Right renal pelvis (tissue), 4 donors: ENCODE results near the gene EIF3D. TPM values are rescaled to one million over a fixed set of nuclear protein-coding genes. Genes with fewer than 3 reads are reported as not detected.

Experiments used
- DNase-seq, 4 donors: peaks; one replicate each; pipeline ENCODE4 v3.0.0-alpha.2; 2013; ENCODE audit warnings: low read depth in 4 of 4, low spot score in 3 of 4, missing footprints in 1 of 4
- polyA plus RNA-seq, 4 donors: library from polyadenylated mRNA; unstranded; fragments of 120-200 nt; gene quantifications; one replicate each; pipeline ENCODE4 v1.2.1, GENCODE V29; 2013; ENCODE audit not compliant: insufficient read length in 4 of 4

Gene EIF3D
- 100 to 1,000 TPM; 262 to 280 (median 268) TPM for polyA plus RNA-seq

- DNase-seq: peak; percentile 96 to 98 (median 97)
Measured at GRCh38 chr22:36528795-36529751, at the start of gene EIF3D. Gene EIF3D, minus strand, starts transcription at chr22:36529166. Its CDS starts 3,045 bp downstream, at chr22:36526121.

DNA sequence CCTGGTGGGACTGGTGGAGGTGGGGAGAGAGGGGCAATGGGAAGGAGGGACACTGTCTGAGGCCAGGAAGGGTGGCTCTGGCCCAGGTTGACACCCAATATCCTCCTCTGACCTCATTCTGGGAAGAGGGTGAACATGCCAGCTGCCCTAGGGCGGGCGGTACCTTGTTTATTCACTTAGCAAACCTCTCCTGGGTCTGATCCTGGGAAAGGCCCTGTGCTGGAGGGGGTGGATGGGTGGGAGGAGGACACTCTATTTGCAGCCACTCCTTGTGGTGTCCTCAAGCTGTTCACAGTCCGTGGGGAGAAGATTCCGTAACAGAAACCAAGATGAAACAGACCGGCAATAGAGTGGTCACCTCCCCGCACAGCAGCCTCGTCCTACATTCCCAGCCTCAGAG lies 49.7 kb upstream of the EIF3D start:
- DNase-seq: no peak

DNA sequence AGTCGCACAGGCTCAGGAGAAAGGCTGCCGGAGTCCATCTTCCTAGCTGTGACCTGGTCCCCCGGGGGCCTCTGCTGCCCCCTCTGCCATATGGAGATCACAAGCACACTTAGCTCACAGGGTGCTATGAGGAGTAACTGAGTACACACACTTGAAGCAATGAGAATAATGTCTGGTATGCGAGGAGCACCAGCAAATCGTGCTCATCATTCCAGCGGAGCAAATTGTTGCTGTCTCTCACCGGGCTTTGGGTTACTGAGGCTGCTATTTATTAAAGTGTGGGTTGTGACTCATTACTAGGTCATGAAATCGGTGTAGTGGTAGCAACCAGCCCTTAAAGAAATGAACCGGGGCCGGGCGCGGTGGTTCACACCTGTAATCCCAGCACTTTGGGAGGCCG lies 48.1 kb upstream of the EIF3D start:
- DNase-seq: no peak

- no peak for DNase-seq
Measured at GRCh38 chr22:36574728-36575127, 45.8 kb upstream of the EIF3D start.

GRCh38 chr22:36573815-36574363 lies 44.9 kb upstream of the EIF3D start:
- no peak for DNase-seq

DNA sequence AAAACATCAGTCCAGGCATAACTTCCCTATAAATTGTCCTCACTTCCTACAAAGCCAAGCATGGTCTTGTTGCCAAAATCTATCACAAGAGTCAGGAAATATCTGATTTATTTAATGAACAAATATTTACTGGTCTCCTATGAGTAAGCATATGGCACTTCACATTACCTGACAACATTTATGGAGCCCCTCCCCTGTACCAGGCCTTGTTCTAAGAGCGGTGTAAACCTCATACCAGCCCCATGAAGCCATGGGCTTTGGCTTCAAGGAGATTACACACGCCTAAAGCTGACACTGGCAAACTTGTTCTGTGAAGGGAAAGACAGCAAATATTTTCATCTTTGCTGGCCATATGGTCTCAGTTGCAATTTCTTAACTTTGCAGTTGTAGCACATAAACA lies 43.0 kb upstream of the EIF3D start:
- no peak for DNase-seq

- DNase-seq: no peak
Measured at GRCh38 chr22:36569999-36570398, 41.0 kb upstream of the EIF3D start.

GRCh38 chr22:36568846-36569245 lies 39.9 kb upstream of the EIF3D start:
- DNase-seq: no peak

- DNase-seq: no peak
Measured at GRCh38 chr22:36566720-36567119, 37.8 kb upstream of the EIF3D start.

DNA sequence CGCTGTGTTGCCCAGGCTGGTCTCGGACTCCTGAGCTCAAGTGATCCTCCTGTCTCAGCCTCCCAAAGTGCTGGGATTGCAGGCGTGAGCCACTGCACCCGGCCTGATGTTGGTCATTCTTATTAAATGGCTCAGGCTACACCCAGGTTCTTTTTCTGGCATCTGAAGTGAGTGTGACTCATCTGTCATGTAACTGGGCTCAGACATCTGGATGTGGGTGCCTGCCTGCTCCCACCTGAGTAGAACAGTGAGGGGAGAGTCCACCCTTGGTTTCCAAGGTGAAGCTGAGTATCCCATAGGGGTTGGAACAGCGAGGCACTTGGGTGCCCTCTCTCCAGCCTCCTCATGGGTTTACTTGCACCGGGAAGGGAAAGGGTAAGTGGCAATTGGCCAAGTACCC lies 36.7 kb upstream of the EIF3D start:
- DNase-seq: no peak

GRCh38 chr22:36565159-36565507 lies 36.2 kb upstream of the EIF3D start:
- DNase-seq: no peak

GRCh38 chr22:36564422-36565158 lies 35.6 kb upstream of the EIF3D start:
- no peak for DNase-seq

DNA sequence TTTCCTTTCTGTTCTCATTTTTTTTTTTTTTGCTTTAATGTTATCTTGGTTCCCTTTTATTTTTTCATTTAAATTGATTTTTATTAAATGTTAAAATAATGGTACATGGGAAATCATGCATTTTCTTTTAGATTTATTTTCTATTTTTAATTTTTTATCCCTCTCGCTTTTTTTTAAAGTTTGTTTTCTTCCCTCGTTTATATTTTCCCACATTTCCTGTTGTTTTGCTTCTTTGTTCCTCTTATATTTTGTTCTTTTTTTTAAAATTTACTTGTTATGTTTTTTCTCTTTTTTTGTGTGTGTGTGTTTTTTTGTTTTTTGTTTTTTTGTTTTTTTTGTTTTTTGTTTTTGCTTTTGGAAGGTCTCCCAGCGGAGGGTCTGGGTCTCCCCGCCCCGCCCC lies 34.9 kb upstream of the EIF3D start:
- no peak for DNase-seq

DNA sequence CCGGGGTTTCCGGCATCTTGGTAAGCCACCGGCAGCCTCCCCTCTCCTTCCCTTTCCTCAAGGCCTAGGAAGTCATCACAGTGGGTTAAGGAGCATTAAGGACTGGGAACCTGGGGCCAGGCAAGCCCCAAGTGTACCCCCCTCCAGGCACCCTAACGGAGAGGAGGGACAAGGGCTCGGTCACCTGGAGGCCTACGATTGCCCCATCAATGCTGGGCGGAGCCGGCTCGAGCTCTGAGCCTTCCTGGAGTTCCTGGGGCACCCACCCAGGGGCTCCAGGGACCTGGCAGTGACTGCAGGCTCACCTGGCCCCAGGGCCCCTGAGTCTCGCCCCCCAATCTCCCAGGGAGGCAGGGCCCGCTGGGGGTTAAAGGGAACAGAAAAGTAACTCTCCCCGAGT lies 34.5 kb upstream of the EIF3D start:
- no peak for DNase-seq

DNA sequence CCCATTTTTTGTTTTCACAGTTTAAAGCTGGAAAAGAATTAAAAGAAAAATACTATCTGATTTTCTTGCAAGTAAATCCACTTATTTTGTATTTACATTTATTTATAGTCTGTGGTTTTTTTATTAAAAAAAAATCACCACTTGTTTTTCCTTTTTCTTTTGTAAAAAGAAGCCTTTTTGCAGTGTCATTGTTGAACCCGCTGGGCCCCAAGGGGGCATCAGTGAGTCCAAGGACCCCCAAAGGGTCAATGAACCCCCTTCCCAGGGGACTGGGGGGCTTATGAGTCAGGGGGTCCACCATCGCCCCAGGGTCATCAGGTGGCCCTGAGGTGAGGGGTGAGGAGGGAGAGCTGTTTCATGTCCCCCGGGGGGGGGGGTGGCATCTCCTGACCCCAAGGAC lies 34.0 kb upstream of the EIF3D start:
- DNase-seq: no peak

GRCh38 chr22:36562261-36562835 lies 33.4 kb upstream of the EIF3D start:
- no peak for DNase-seq

GRCh38 chr22:36561291-36561811 lies 32.4 kb upstream of the EIF3D start:
- no peak for DNase-seq

DNA sequence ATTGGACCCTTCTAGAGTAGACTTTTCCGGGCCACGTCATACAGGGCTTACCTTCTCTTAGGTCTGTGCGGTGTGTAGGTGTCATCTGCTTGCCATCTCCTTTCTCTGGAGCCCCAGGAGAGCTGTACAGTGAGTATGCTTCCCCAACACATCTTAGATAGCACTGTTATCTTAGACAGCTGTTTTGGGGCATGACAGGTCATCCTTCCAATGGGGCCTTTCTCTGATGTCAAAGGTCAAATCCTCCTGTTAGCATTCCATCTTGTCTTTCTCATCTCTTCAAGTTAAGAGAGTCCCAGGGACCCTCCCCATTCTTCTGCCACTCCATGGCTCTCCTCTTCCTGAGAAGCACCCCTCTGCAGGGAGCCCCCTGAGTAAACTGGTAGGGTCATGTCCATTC lies 31.0 kb upstream of the EIF3D start:
- DNase-seq: no peak

DNA sequence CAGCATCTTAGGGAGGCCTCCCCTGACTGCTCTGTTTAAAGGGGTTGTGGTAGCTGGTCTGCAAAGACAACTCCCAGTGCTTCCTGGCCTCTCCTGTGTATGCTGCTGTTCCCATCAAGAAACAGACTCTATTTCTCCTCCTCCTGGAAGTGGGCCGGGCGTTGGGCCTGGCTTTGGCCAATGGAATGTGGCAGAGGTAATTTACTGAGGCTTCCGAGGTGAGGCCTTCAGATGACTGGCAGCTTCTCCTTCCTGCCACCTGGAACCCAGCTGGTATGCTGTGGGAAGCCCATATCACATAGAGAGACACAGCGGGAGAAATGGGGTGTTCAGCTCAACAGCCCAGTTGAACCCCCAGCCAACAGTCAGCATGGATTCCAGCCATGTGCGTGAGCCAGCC lies 25.1 kb upstream of the EIF3D start:
- no peak for DNase-seq

- DNase-seq: no peak
Measured at GRCh38 chr22:36552289-36552688, 23.3 kb upstream of the EIF3D start.
